MM.1S (cell line): ENCODE results near the gene PRDM10.

Source experiments
- DNase-seq: peaks from one replicate; pipeline ENCODE4 v3.0.0-alpha.2; 2015
- H2AFZ ChIP-seq: fragments of 300-600 bp; sonication (generic); 2 replicates; pipeline ENCODE4 v1.6.0; 2016; ENCODE audit warnings: antibody characterized with exemption, low read length
- H3F3A ChIP-seq: fragments of 300-600 bp; sonication (generic); 2 replicates; pipeline ENCODE4 v1.6.1; 2016; ENCODE audit warnings: mild to moderate bottlenecking, antibody characterized with exemption, low read length, moderate library complexity, mixed read lengths; ENCODE audit not compliant: insufficient read depth
- H3K27ac ChIP-seq: fragments of 300-600 bp; sonication (generic); 2 replicates; pipeline ENCODE4 v1.5.1; 2016; ENCODE audit warnings: mild to moderate bottlenecking, low read length
- H3K27me3 ChIP-seq: fragments of 300-600 bp; sonication (generic); replicated peaks from 2 replicates; pipeline ENCODE4 v1.6.0; 2016; ENCODE audit warnings: low read length; ENCODE audit not compliant: insufficient read depth
- H3K36me3 ChIP-seq: fragments of 300-600 bp; sonication (generic); replicated peaks from 2 replicates; pipeline ENCODE4 v1.6.1; 2016; ENCODE audit warnings: mild to moderate bottlenecking, low read length, mixed read lengths; ENCODE audit not compliant: insufficient read depth
- H3K4me1 ChIP-seq: fragments of 300-600 bp; sonication (generic); 2 replicates; pipeline ENCODE4 v1.6.1; 2016; ENCODE audit warnings: low read length, mixed read lengths
- H3K4me2 ChIP-seq: fragments of 300-600 bp; sonication (generic); 2 replicates; pipeline ENCODE4 v1.6.0; 2016; ENCODE audit warnings: low read depth, low read length
- H3K4me3 ChIP-seq: fragments of 300-600 bp; sonication (generic); 2 replicates; pipeline ENCODE4 v1.5.1; 2016; ENCODE audit warnings: low read length, mixed read lengths
- H3K79me2 ChIP-seq: fragments of 300-600 bp; sonication (generic); 2 replicates; pipeline ENCODE4 v1.6.1; 2016; ENCODE audit warnings: mixed run types, low read length, mixed read lengths
- H3K9ac ChIP-seq: fragments of 300-600 bp; sonication (generic); 2 replicates; pipeline ENCODE4 v1.6.1; 2016; ENCODE audit warnings: low read length, mixed read lengths
- H3K9me2 ChIP-seq: fragments of 300-600 bp; sonication (generic); replicated peaks from 2 replicates; pipeline ENCODE4 v1.6.1; 2016; ENCODE audit warnings: mild to moderate bottlenecking, low read length, mixed read lengths; ENCODE audit not compliant: insufficient read depth
- H3K9me3 ChIP-seq: fragments of 300-600 bp; sonication (generic); replicated peaks from 2 replicates; pipeline ENCODE4 v1.6.1; 2016; ENCODE audit warnings: mild to moderate bottlenecking, low read length, mixed read lengths; ENCODE audit not compliant: insufficient read depth
- H4K20me1 ChIP-seq: fragments of 300-600 bp; sonication (generic); 2 replicates; pipeline ENCODE4 v1.6.1; 2016; ENCODE audit warnings: mild to moderate bottlenecking, low read length, moderate library complexity, mixed read lengths; ENCODE audit not compliant: insufficient read depth
- CTCF ChIP-seq: fragments of 300-600 bp; sonication (generic); IDR thresholded peaks from 2 replicates; pipeline ENCODE4 v1.5.1; 2016; ENCODE audit warnings: antibody characterized with exemption, low read length, mixed read lengths
- EZH2 ChIP-seq: fragments of 300-600 bp; sonication (generic); optimal IDR thresholded peaks from 2 replicates; pipeline ENCODE3; 2017; ENCODE audit warnings: low read depth, mild to moderate bottlenecking, antibody characterized with exemption, low read length, mixed read lengths
- EZH2phosphoT487 ChIP-seq: fragments of 300-600 bp; sonication (generic); IDR thresholded peaks from 2 replicates; pipeline ENCODE4 v1.6.1; 2018; ENCODE audit warnings: antibody characterized with exemption, low read length

Gene PRDM10

GRCh38 chr11:129951866-129952262, 50.8 kb downstream of the PRDM10 start:
- Histone ChIP-seq H4K20me1 (no peaks in the 10 kb centered on the region), H3K4me3 (no peak overlapping the region), H3K9me2 (no peaks in the 10 kb centered on the region), H3K27me3 (no peaks in the 10 kb centered on the region), H3F3A (no peaks in the 10 kb centered on the region), H3K4me2 (no peak overlapping the region), H3K4me1 (peaks cover 3% of the 10 kb centered on the region), H3K9ac (no peak overlapping the region), H3K36me3 (no peaks in the 10 kb centered on the region), H3K9me3 (no peaks in the 10 kb centered on the region), H2AFZ (no peak overlapping the region), H3K27ac (no peak overlapping the region), H3K79me2 (no peaks in the 10 kb centered on the region)
- TF ChIP-seq EZH2 (no peak), CTCF (no peak), EZH2phosphoT487 (no peak)
- no peak for DNase-seq

DNA sequence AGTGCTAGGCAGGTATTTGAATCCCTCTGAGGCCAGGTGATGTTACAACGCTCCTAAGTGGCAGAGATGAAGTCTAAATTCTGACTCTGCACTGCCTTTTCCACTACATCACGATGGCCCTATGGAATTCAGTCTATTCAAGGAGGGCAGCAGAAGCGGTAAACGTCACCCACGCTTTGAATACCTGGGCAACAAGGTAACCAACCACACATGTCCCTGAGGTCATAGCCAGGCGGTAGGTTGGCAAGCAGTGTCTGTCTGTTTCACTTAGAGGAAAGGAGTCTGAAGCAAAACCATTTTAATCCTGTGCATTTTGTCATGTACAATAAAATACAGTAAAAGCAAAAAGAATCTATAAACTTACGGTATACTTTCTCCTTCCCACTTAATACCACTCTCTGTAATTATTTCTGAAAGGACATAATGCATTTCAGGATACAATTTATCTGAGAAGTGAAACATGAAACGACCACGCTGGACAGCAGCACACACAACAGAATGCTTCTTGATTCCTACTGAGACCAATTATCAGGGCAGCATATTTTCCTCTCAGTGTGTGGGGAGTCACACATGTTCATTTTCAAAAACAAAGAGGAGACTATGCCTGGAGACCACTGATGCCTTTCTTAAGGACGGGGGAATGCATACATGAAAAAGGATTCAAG, 51.3 kb downstream of the PRDM10 start:
- DNase-seq = no peak
- peaks cover 8% of the 10 kb centered on the region for H3K4me1 ChIP-seq
- H3K27me3 ChIP-seq = no peaks in the 10 kb centered on the region
- H3K27ac ChIP-seq = no peak overlapping the region
- H3K9ac ChIP-seq = no peak overlapping the region
- TF ChIP-seq EZH2 (no peak), EZH2phosphoT487 (no peak), CTCF (no peak)
- no peaks in the 10 kb centered on the region for H3K79me2 ChIP-seq
- no peak overlapping the region for H3K4me2 ChIP-seq
- no peak overlapping the region for H3K4me3 ChIP-seq
- no peaks in the 10 kb centered on the region for H4K20me1 ChIP-seq
- no peaks in the 10 kb centered on the region for H3K9me2 ChIP-seq
- H3K9me3 ChIP-seq = no peaks in the 10 kb centered on the region
- no peaks in the 10 kb centered on the region; the same call in 1 of the 2 replicates for H3F3A ChIP-seq
- H2AFZ ChIP-seq = no peak overlapping the region
- no peaks in the 10 kb centered on the region for H3K36me3 ChIP-seq

GRCh38 chr11:129950101-129951091, 52.2 kb downstream of the PRDM10 start:
- H3F3A ChIP-seq = no peaks in the 10 kb centered on the region; the same call in 1 of the 2 replicates
- H2AFZ ChIP-seq = no peak overlapping the region
- H4K20me1 ChIP-seq = no peaks in the 10 kb centered on the region
- no peaks in the 10 kb centered on the region for H3K27me3 ChIP-seq
- no peak overlapping the region for H3K27ac ChIP-seq
- H3K79me2 ChIP-seq = no peaks in the 10 kb centered on the region
- no peaks in the 10 kb centered on the region for H3K9me2 ChIP-seq
- no peaks in the 10 kb centered on the region for H3K36me3 ChIP-seq
- TF ChIP-seq EZH2 = no peak
- TF ChIP-seq CTCF = no peak
- TF ChIP-seq EZH2phosphoT487 = no peak
- no peak for DNase-seq
- H3K4me2 ChIP-seq = no peak overlapping the region
- H3K9ac ChIP-seq = no peak overlapping the region
- no peaks in the 10 kb centered on the region for H3K9me3 ChIP-seq
- H3K4me3 ChIP-seq = no peak overlapping the region
- H3K4me1 ChIP-seq = peaks cover 12% of the 10 kb centered on the region
